ENCODE results near the gene B3GNT4. TPM values are rescaled to one million over a fixed set of nuclear protein-coding genes. Genes with fewer than 3 reads are reported as not detected.
"Not testable (repeated sequence)": the region's sequence is repeated elsewhere in the genome, so short reads cannot be mapped to it uniquely, and the experiment has no call there.

B3GNT4 gene
- polyA plus RNA-seq, 1 experiment = 0.12 TPM

GRCh38 chr12:122168492-122168891 is 35.0 kb upstream of the B3GNT4 start:
- Histone ChIP-seq H3K9me3 (ENCODE audit: control insufficient read depth, insufficient read depth, low read length) (no peaks in the 10 kb centered on the region), H3K4me3 (ENCODE audit: low read depth, low read length) (no peak overlapping the region), H3K27me3 (ENCODE audit: control insufficient read depth, insufficient read depth, low read length) (peaks cover 10% of the 10 kb centered on the region), H3K27ac (ENCODE audit: low read depth, low read length) (no peak overlapping the region)
- ChIA-PET POLR2A (no interaction called here), CTCF (no interaction called here)
- TF ChIP-seq, protein P1, sequence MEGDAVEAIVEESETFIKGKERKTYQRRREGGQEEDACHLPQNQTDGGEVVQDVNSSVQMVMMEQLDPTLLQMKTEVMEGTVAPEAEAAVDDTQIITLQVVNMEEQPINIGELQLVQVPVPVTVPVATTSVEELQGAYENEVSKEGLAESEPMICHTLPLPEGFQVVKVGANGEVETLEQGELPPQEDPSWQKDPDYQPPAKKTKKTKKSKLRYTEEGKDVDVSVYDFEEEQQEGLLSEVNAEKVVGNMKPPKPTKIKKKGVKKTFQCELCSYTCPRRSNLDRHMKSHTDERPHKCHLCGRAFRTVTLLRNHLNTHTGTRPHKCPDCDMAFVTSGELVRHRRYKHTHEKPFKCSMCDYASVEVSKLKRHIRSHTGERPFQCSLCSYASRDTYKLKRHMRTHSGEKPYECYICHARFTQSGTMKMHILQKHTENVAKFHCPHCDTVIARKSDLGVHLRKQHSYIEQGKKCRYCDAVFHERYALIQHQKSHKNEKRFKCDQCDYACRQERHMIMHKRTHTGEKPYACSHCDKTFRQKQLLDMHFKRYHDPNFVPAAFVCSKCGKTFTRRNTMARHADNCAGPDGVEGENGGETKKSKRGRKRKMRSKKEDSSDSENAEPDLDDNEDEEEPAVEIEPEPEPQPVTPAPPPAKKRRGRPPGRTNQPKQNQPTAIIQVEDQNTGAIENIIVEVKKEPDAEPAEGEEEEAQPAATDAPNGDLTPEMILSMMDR (IDR thresholded peaks at IDR 0.05; ENCODE audit: low read depth, low read length) = no peak
- DNase-seq (ENCODE audit: low read depth, low spot score) = no peak

DNA sequence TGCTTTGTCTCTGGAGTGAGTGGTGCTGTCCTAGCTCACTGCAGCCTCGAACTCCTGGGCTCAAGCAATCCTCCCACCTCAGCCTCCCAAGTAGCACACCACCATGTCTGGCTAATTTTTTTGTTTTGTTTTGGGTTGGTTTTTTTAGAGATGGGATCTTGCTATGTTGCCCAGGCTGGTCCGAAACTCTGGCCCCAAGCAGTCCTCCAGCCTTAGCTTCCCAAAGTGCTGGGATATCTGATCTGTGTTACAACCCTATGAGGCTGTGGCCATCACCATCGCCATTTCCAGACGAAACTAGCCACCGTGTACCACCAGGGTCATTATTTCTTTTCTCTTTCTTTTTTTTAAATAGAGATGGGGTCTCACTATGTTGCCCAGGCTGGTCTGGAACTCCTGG is 32.1 kb upstream of the B3GNT4 start:
- Histone ChIP-seq H3K27me3 (ENCODE audit: control insufficient read depth, insufficient read depth, low read length) (peaks cover 9% of the 10 kb centered on the region), H3K4me3 (ENCODE audit: low read depth, low read length) (no peak overlapping the region), H3K9me3 (ENCODE audit: control insufficient read depth, insufficient read depth, low read length) (no peaks in the 10 kb centered on the region), H3K27ac (ENCODE audit: low read depth, low read length) (no peak overlapping the region)
- DNase-seq (ENCODE audit: low read depth, low spot score) = no peak
- POLR2A ChIA-PET = no interaction called here
- TF ChIP-seq, protein P1 (IDR thresholded peaks at IDR 0.05; ENCODE audit: low read depth, low read length) = no peak
- CTCF ChIA-PET = no interaction called here

DNA sequence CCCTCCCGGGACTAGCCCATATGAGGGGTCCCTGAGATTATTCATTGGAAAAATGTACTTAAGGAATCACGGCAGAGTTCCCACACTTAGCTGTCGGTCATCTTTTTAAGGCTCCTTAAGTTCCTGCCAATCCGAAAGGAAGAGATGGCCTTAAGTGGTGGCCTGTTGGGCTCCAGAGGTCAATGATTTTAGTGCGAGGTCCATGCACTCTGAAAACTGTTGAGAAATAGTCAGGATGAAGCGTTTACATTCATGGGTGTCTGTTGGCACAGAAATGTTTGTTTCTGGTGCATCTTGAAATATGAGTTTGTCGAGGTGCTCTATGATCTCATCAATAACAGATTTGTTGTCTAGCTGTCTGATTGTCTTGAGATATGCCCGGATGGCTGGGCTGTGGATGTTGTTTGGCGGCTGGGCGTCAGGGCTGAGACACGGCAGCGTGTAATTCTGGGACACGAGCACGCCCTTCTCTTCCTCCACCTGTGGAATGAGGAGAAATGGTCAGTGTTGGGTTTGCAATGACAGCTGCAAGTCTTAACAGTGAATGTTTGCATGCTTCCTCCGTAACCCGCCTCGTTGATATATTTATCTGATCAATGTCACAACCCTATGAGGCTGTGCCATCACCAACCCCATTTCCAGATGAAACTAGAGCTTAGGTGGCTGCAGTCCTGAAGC is 31.1 kb upstream of the B3GNT4 start:
- no peaks in the 10 kb centered on the region for H3K9me3 ChIP-seq (ENCODE audit: control insufficient read depth, insufficient read depth, low read length)
- no peak overlapping the region for H3K4me3 ChIP-seq (ENCODE audit: low read depth, low read length)
- no peak for DNase-seq (ENCODE audit: low read depth, low spot score)
- ChIA-PET POLR2A (no interaction called here), CTCF (interaction anchor here (1.3 kb wide), 1 partner anchor 49 kb away, joined by 3 read pairs; no protein-coding TSS in a partner anchor)
- H3K27ac ChIP-seq (ENCODE audit: low read depth, low read length) = no peak overlapping the region
- TF ChIP-seq, protein P1 (IDR thresholded peaks at IDR 0.05; ENCODE audit: low read depth, low read length) = no peak
- H3K27me3 ChIP-seq (ENCODE audit: control insufficient read depth, insufficient read depth, low read length) = peaks cover 8% of the 10 kb centered on the region

GRCh38 chr12:122174155-122174845 is 29.2 kb upstream of the B3GNT4 start, which contains the start of gene IL31:
IL31 (minus strand) TSS chr12:122174221; CDS start chr12:122174172, 49 bp downstream.
- DNase-seq (ENCODE audit: low read depth, low spot score) = no peak
- no peak within 1 kb of the TSS for H3K27ac ChIP-seq (ENCODE audit: low read depth, low read length)
- peaks cover 8% of the 10 kb centered on the region for H3K27me3 ChIP-seq (ENCODE audit: control insufficient read depth, insufficient read depth, low read length)
- TF ChIP-seq, protein P1 (IDR thresholded peaks at IDR 0.05; ENCODE audit: low read depth, low read length) = no peak
- POLR2A ChIA-PET = no interaction called here
- H3K9me3 ChIP-seq (ENCODE audit: control insufficient read depth, insufficient read depth, low read length) = no peaks in the 10 kb centered on the region
- H3K4me3 ChIP-seq (ENCODE audit: low read depth, low read length) = no peak within 1 kb of the TSS
- CTCF ChIA-PET = no interaction called here

DNA sequence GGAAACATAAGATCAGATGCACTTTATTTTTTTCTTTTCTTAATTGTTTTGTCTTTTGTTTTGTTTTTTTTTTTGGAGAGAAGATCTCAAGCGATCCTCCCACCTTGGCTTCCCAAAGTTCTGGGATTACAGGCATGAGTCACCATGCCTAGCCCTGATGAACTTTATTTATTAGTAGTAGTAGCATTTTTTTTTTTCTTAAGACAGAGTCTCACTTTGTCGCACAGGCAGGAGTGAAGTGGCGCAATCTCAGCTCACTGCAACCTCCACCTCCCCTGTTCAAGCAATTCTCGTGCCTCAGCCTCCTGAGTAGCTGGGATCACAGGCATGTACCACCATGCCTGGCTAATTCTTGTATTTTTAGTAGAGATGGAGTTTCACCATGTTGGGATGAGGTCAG is 27.0 kb upstream of the B3GNT4 start:
- H3K4me3 ChIP-seq (ENCODE audit: low read depth, low read length); POLR2A ChIA-PET; H3K27me3 ChIP-seq (ENCODE audit: control insufficient read depth, insufficient read depth, low read length); H3K9me3 ChIP-seq (ENCODE audit: control insufficient read depth, insufficient read depth, low read length); DNase-seq (ENCODE audit: low read depth, low spot score); H3K27ac ChIP-seq (ENCODE audit: low read depth, low read length); CTCF ChIA-PET: not testable (repeated sequence)

Data from AG04450 (cell line).